Body of pancreas (tissue), 4 donors: Measurements from ENCODE around the gene LDLR.

Experiments
- CTCF ChIP-seq, 7 experiments: fragments of 450-650 bp in 4 of 7; fragments of 200-600 bp in 3 of 7; sonication (generic) in 3 of 7; IDR thresholded peaks; one replicate each; pipeline ENCODE4 v1.5.1; 2016 to 2019; ENCODE audit warnings: antibody characterized with exemption in 7 of 7
- POLR2A ChIP-seq, 3 donors: fragments of 450-650 bp; IDR thresholded peaks; one replicate each; pipeline ENCODE4 v1.6.1; 2016; ENCODE audit warnings: antibody characterized with exemption in 3 of 3, mild to moderate bottlenecking in 2 of 3

GRCh38 chr19:11172576-11172975, 83.3 kb downstream of the LDLR start:
- TF ChIP-seq CTCF (IDR thresholded peaks at IDR 0.05) (no peak), POLR2A (IDR thresholded peaks at IDR 0.05) (no peak)
